ENCODE data around the gene SUOX.

- TF ChIP-seq, protein P1, sequence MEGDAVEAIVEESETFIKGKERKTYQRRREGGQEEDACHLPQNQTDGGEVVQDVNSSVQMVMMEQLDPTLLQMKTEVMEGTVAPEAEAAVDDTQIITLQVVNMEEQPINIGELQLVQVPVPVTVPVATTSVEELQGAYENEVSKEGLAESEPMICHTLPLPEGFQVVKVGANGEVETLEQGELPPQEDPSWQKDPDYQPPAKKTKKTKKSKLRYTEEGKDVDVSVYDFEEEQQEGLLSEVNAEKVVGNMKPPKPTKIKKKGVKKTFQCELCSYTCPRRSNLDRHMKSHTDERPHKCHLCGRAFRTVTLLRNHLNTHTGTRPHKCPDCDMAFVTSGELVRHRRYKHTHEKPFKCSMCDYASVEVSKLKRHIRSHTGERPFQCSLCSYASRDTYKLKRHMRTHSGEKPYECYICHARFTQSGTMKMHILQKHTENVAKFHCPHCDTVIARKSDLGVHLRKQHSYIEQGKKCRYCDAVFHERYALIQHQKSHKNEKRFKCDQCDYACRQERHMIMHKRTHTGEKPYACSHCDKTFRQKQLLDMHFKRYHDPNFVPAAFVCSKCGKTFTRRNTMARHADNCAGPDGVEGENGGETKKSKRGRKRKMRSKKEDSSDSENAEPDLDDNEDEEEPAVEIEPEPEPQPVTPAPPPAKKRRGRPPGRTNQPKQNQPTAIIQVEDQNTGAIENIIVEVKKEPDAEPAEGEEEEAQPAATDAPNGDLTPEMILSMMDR (IDR thresholded peaks at IDR 0.05) = peak; percentile 55 to 71 (median 57)
- no peak for TF ChIP-seq POLR2A (IDR thresholded peaks at IDR 0.05)
- TF ChIP-seq POLR2AphosphoS5 (IDR thresholded peaks at IDR 0.05; ENCODE audit: insufficient read depth in 1 of 2, low read depth in 1 of 2) = peak in 1 of 2 donors; percentile 52
Measured at GRCh38 chr12:55996201-55996714, 818 bp upstream of the SUOX start.

Data from vagina (tissue), 2 donors.